HepG2 (cell line): Measurements from ENCODE around the gene RASL10B. TPM values are rescaled to one million over a fixed set of nuclear protein-coding genes. Genes with fewer than 3 reads are reported as not detected.
A peak's percentile ranks its signal among the peaks of the same experiment; 100 is the strongest.

ENCODE experiments used
- CEBPG ChIP-seq: IDR thresholded peaks from 2 replicates; pipeline ENCODE4 v1.6.1; 2016
- CTCF ChIP-seq: sonication (generic); formaldehyde crosslinking; IDR thresholded peaks from 2 replicates; pipeline ENCODE4 v1.5.0; 2020; ENCODE audit warnings: mild to moderate bottlenecking, missing genetic modification reagents, moderate library complexity
- ELF1 ChIP-seq: sonication (generic); formaldehyde crosslinking; IDR thresholded peaks from 2 replicates; pipeline ENCODE4 v1.4.0; 2020; ENCODE audit warnings: missing genetic modification reagents
- KMT2B ChIP-seq: IDR thresholded peaks from 2 replicates; pipeline ENCODE4 v1.6.1; 2016; ENCODE audit warnings: missing genetic modification reagents, missing compliant biosample characterization
- NCOA1 ChIP-seq: sonication (generic); formaldehyde crosslinking; IDR thresholded peaks from 2 replicates; pipeline ENCODE4 v1.9.0; 2021; ENCODE audit warnings: missing genetic modification reagents
- NCOA2 ChIP-seq: sonication (generic); formaldehyde crosslinking; IDR thresholded peaks from 2 replicates; pipeline ENCODE4 v1.8.0; 2022; ENCODE audit warnings: inconsistent platforms
- NFE2L2 ChIP-seq: fragments of 150-350 bp; IDR thresholded peaks from 2 replicates; pipeline ENCODE4 v1.6.1; 2014; ENCODE audit warnings: low read length
- NFYB ChIP-seq: sonication (generic); formaldehyde crosslinking; IDR thresholded peaks from 2 replicates; pipeline ENCODE4 v1.4.0; 2020; ENCODE audit warnings: missing genetic modification reagents
- POLR2A ChIP-seq, 2 experiments: IDR thresholded peaks; 2 replicates each; pipeline ENCODE4 v1.6.1; 2011; ENCODE audit warnings: low read depth in 2 of 2, low read length in 2 of 2, mild to moderate bottlenecking in 1 of 2, moderate library complexity in 1 of 2; ENCODE audit not compliant: insufficient read depth in 1 of 2
- TAF15 ChIP-seq: fragments of 200-400 bp; formaldehyde crosslinking; IDR thresholded peaks from one replicate; pipeline ENCODE4 v1.6.1; 2018; ENCODE audit warnings: mild to moderate bottlenecking, low read depth, low read length; ENCODE audit not compliant: poor library complexity, severe bottlenecking
- XBP1 ChIP-seq: sonication (generic); formaldehyde crosslinking; IDR thresholded peaks from 2 replicates; pipeline ENCODE4 v1.5.0; 2020; ENCODE audit warnings: missing genetic modification reagents
- YY1 ChIP-seq: IDR thresholded peaks from 2 replicates; pipeline ENCODE4 v1.6.1; 2011; ENCODE audit warnings: low read length, low read depth, moderate library complexity, mild to moderate bottlenecking; ENCODE audit not compliant: insufficient read depth, insufficient replicate concordance
- ZBTB10 ChIP-seq: sonication (generic); formaldehyde crosslinking; IDR thresholded peaks from 2 replicates; pipeline ENCODE4 v1.4.0; 2020; ENCODE audit warnings: missing genetic modification reagents, borderline replicate concordance
- ZBTB42 ChIP-seq: sonication (generic); formaldehyde crosslinking; IDR thresholded peaks from 2 replicates; pipeline ENCODE4 v1.5.0; 2020; ENCODE audit warnings: mild to moderate bottlenecking, missing genetic modification reagents
- ZFP36 ChIP-seq: fragments of 150-350 bp; IDR thresholded peaks from 2 replicates; pipeline ENCODE4 v1.6.1; 2018; ENCODE audit warnings: borderline replicate concordance, low read length, low read depth; ENCODE audit not compliant: partially characterized antibody
- ZNF230 ChIP-seq: sonication (generic); formaldehyde crosslinking; IDR thresholded peaks from 2 replicates; pipeline ENCODE4 v1.4.0; 2020; ENCODE audit warnings: mild to moderate bottlenecking, missing genetic modification reagents
- ZNF362 ChIP-seq: sonication (generic); formaldehyde crosslinking; IDR thresholded peaks from 2 replicates; pipeline ENCODE4 v1.4.0; 2020; ENCODE audit warnings: missing genetic modification reagents, mild to moderate bottlenecking, borderline replicate concordance
- ZNF574 ChIP-seq: sonication (generic); formaldehyde crosslinking; IDR thresholded peaks from 2 replicates; pipeline ENCODE4 v1.4.0; 2020; ENCODE audit warnings: missing genetic modification reagents
- ZSCAN21 ChIP-seq: sonication (generic); formaldehyde crosslinking; IDR thresholded peaks from 2 replicates; pipeline ENCODE4 v1.8.0; 2022; ENCODE audit warnings: mild to moderate bottlenecking, missing genetic modification reagents, moderate library complexity, borderline replicate concordance
- ZSCAN25 ChIP-seq: sonication (generic); formaldehyde crosslinking; IDR thresholded peaks from 2 replicates; pipeline ENCODE4 v1.8.0; 2022; ENCODE audit warnings: mild to moderate bottlenecking, missing genetic modification reagents
- polyA plus RNA-seq, 8 experiments: library from polyadenylated mRNA; depleted of rRNA in 3 of 8; stranded (reverse) in 7 of 8; unstranded in 1 of 8; fragments of >200 nt; fragmentation: Illumina TruSeq in 4 of 8; extraction: Trizol in 4 of 8; gene quantifications; 2 replicates each; pipeline versions ENCODE4 v1.2.1 to v1.2.3, GENCODE V29; 2011 to 2016; ENCODE audit warnings: low read depth in 4 of 8, missing spikeins in 1 of 8, mixed read lengths in 1 of 8; ENCODE audit not compliant: insufficient read depth in 1 of 8
- total RNA-seq, 5 experiments: library from RNA; depleted of rRNA; stranded (reverse); fragments of >200 nt; fragmentation: Illumina TruSeq; extraction: Trizol; gene quantifications; 2 replicates each; pipeline ENCODE4 v1.2.3, GENCODE V29; 2016; ENCODE audit warnings: low read depth in 1 of 5
- TF ChIP-seq, protein P1 (sequence below): sonication (generic); formaldehyde crosslinking; IDR thresholded peaks from 2 replicates; pipeline ENCODE4 v1.4.0; 2020; ENCODE audit warnings: missing genetic modification reagents

RASL10B gene
- total and polyA plus RNA-seq, 2 of the 13 experiments (the other 11 are each of a cell fraction or from before 2014, with no cell fraction given), result 8.8 to 11.0 TPM

DNA sequence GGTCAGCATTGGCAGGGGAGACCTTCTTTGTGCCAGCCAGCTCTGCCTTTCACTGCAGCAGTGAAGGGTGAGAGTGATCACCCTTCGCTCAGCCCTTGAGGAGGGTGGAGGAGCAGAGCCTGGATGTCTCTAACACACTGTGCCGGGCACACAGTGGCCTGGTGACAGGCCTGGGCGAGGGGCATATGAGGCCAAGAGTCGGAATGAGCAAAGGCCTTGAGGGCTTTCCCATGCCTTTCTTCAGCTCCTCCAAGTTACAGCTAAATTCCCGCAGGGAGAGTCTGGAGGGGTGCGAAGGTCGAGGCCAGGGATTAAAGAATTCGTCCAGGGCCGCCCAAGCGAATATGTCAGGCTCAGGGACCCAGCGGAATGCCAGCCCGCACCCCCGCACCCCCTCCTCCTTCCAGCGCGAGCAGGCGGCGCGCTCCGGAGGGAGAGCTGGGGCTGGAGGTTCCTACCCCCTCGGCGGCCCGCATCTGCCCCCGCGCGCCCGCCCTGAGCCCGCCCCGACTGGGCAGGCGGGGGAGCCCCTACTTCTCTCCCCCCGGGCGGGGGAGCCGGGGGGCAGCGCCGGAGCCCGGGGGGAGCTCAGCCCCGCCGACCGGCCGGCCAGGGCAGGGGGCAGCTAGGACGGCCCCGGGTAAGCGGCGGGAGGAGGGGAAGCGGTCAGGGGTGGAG is at the start of gene RASL10B (continued):
- TF ChIP-seq ZNF362, result no peak
- TF ChIP-seq POLR2A (IDR thresholded peaks at IDR 0.05; ENCODE audit: insufficient read depth in 1 of 2, low read depth in 2 of 2, low read length in 2 of 2), result peak in 1 of 2 experiments; percentile 63; a peak in 1 of 4 replicates
- no peak for TF ChIP-seq ZFP36
- peak; percentile 59; the same call in 1 of the 2 replicates for TF ChIP-seq KMT2B (CRISPR knock-in tag)
- TF ChIP-seq NCOA1, result no peak
- no peak for TF ChIP-seq TAF15
- TF ChIP-seq ZNF574 (CRISPR knock-in tag), result peak; percentile 55
- TF ChIP-seq CEBPG (CRISPR knock-in tag), result no peak
- TF ChIP-seq, protein P1, sequence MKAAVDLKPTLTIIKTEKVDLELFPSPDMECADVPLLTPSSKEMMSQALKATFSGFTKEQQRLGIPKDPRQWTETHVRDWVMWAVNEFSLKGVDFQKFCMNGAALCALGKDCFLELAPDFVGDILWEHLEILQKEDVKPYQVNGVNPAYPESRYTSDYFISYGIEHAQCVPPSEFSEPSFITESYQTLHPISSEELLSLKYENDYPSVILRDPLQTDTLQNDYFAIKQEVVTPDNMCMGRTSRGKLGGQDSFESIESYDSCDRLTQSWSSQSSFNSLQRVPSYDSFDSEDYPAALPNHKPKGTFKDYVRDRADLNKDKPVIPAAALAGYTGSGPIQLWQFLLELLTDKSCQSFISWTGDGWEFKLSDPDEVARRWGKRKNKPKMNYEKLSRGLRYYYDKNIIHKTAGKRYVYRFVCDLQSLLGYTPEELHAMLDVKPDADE (CRISPR knock-in tag), result no peak
- TF ChIP-seq XBP1 (CRISPR knock-in tag), result no peak
- TF ChIP-seq NCOA2 (CRISPR knock-in tag), result peak; percentile 27; the same call in 1 of the 2 replicates
- TF ChIP-seq YY1, result peak; percentile 19
- TF ChIP-seq NFE2L2, result no peak
- no peak for TF ChIP-seq NFYB (CRISPR knock-in tag)
- no peak for TF ChIP-seq ZSCAN21 (CRISPR knock-in tag)
- no peak for TF ChIP-seq ZBTB42 (CRISPR knock-in tag)
- TF ChIP-seq ZSCAN25 (CRISPR knock-in tag), result peak; percentile 95
- no peak for TF ChIP-seq ELF1 (CRISPR knock-in tag)
- TF ChIP-seq ZBTB10 (CRISPR knock-in tag), result 0 out of 2 replicates have a peak, but pooled peaks have one; percentile 39
- TF ChIP-seq ZNF230 (CRISPR knock-in tag), result no peak
- TF ChIP-seq CTCF (CRISPR knock-in tag), result no peak
